OCI-LY1 (cell line): ENCODE data around the gene ZDHHC11.

Experiments used
- H2AFZ ChIP-seq: fragments of 200-600 bp; sonication (generic), shearing (Covaris generic); 2 replicates; pipeline ENCODE4 v1.6.0; 2014; ENCODE audit warnings: antibody characterized with exemption, mild to moderate bottlenecking, low read length
- H3F3A ChIP-seq: fragments of 200-600 bp; sonication (generic), shearing (Covaris generic); 2 replicates; pipeline ENCODE4 v1.6.0; 2014; ENCODE audit warnings: mild to moderate bottlenecking, antibody characterized with exemption, low read length, moderate library complexity; ENCODE audit not compliant: insufficient read depth
- H3K27ac ChIP-seq: fragments of 200-600 bp; sonication (generic); 2 replicates; pipeline ENCODE4 v1.5.1; 2014; ENCODE audit warnings: low read length, mixed run types, mild to moderate bottlenecking, low read depth; ENCODE audit not compliant: poor library complexity, severe bottlenecking
- H3K27me3 ChIP-seq: fragments of 200-600 bp; sonication (generic); 2 replicates; pipeline ENCODE4 v1.6.0; 2014; ENCODE audit warnings: antibody characterized with exemption, mild to moderate bottlenecking, low read length, moderate library complexity; ENCODE audit not compliant: insufficient read depth
- H3K36me3 ChIP-seq: fragments of 200-600 bp; sonication (generic); 2 replicates; pipeline ENCODE4 v1.6.1; 2014; ENCODE audit warnings: mild to moderate bottlenecking, antibody characterized with exemption, low read length, moderate library complexity, mixed read lengths; ENCODE audit not compliant: insufficient read depth
- H3K4me1 ChIP-seq: fragments of 200-600 bp; sonication (generic); 2 replicates; pipeline ENCODE4 v1.5.1; 2014; ENCODE audit warnings: mild to moderate bottlenecking, low read length, moderate library complexity; ENCODE audit not compliant: insufficient read depth, severe bottlenecking
- H3K4me2 ChIP-seq: fragments of 200-600 bp; sonication (generic), shearing (Covaris generic); 2 replicates; pipeline ENCODE4 v1.6.1; 2014; ENCODE audit warnings: low read length
- H3K4me3 ChIP-seq: fragments of 200-600 bp; sonication (generic); 2 replicates; pipeline ENCODE4 v1.5.1; 2014; ENCODE audit warnings: low read length, low read depth, mild to moderate bottlenecking, mixed read lengths; ENCODE audit not compliant: poor library complexity, severe bottlenecking
- H3K79me2 ChIP-seq: fragments of 200-600 bp; shearing (Covaris generic); 2 replicates; pipeline ENCODE4 v1.6.1; 2016; ENCODE audit warnings: mixed run types, low read length, mixed read lengths; ENCODE audit not compliant: insufficient read depth
- H3K9ac ChIP-seq: fragments of 200-600 bp; sonication (generic), shearing (Covaris generic); 2 replicates; pipeline ENCODE4 v1.6.1; 2014; ENCODE audit warnings: mild to moderate bottlenecking, low read length, mixed read lengths
- H3K9me2 ChIP-seq: fragments of 200-600 bp; sonication (generic), shearing (Covaris generic); 2 replicates; pipeline ENCODE4 v1.6.1; 2014; ENCODE audit warnings: low read depth, mild to moderate bottlenecking, low read length, mixed read lengths
- H3K9me3 ChIP-seq: fragments of 200-600 bp; shearing (Covaris generic); 2 replicates; pipeline ENCODE4 v1.6.1; 2014; ENCODE audit warnings: low read length, mixed read lengths
- H4K20me1 ChIP-seq: fragments of 200-600 bp; sonication (generic), shearing (Covaris generic); 2 replicates; pipeline ENCODE4 v1.6.0; 2016; ENCODE audit warnings: mild to moderate bottlenecking, low read length; ENCODE audit not compliant: insufficient read depth
- CTCF ChIP-seq: fragments of 200-600 bp; sonication (generic), shearing (Covaris generic); IDR thresholded peaks from 2 replicates; pipeline ENCODE4 v1.5.1; 2017; ENCODE audit warnings: mild to moderate bottlenecking, antibody characterized with exemption, low read length, moderate library complexity, mixed read lengths
- EZH2 ChIP-seq: fragments of 200-600 bp; sonication (generic), shearing (Covaris generic); IDR thresholded peaks from 2 replicates; pipeline ENCODE4 v1.8.0; 2017; ENCODE audit warnings: borderline replicate concordance, mixed run types, mild to moderate bottlenecking, antibody characterized with exemption, low read length, moderate library complexity, mixed read lengths

ZDHHC11 gene

GRCh38 chr5:852018-852417 lies 1.2 kb upstream of the ZDHHC11 start:
- no peaks in the 10 kb centered on the region for H3K9me3 ChIP-seq
- no peaks in the 10 kb centered on the region for H3K79me2 ChIP-seq
- H3K27ac ChIP-seq = no peak overlapping the region
- no peak for TF ChIP-seq EZH2
- no peak for TF ChIP-seq CTCF
- no peaks in the 10 kb centered on the region for H3K9me2 ChIP-seq
- no peak overlapping the region for H2AFZ ChIP-seq
- no peaks in the 10 kb centered on the region for H3K4me1 ChIP-seq
- H3K27me3 ChIP-seq = no peaks in the 10 kb centered on the region
- no peaks in the 10 kb centered on the region for H3K36me3 ChIP-seq
- no peak overlapping the region for H3K4me3 ChIP-seq
- H3K9ac ChIP-seq = no peak overlapping the region
- no peak overlapping the region for H3K4me2 ChIP-seq
- no peaks in the 10 kb centered on the region for H3F3A ChIP-seq
- H4K20me1 ChIP-seq = no peaks in the 10 kb centered on the region

DNA sequence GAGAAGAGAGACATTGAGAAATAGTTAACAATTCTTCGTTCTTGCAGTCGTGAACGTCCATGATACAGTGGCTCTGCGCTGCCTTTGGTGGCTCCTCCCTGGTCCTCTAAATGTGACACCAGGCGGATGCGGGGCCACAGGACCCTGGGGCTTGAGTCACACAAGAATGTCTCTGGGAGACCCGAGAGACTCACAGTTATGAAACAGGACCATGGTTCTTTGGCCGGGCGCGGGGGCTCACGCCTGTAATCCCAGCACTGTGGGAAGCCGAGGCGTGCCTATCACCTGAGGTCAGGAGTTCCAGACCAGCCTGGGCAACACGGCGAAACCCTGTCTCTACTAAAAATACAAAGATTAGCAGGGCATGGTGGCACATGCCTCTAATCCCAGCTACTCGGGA lies 767 bp upstream of the ZDHHC11 start:
- H4K20me1 ChIP-seq = no peaks in the 10 kb centered on the region
- H3K9me3 ChIP-seq = no peaks in the 10 kb centered on the region
- H3K4me2 ChIP-seq = no peak overlapping the region
- no peak overlapping the region for H3K27ac ChIP-seq
- no peak overlapping the region for H3K4me3 ChIP-seq
- H3K27me3 ChIP-seq = no peaks in the 10 kb centered on the region
- no peaks in the 10 kb centered on the region for H3F3A ChIP-seq
- H3K36me3 ChIP-seq = no peaks in the 10 kb centered on the region
- no peaks in the 10 kb centered on the region for H3K79me2 ChIP-seq
- no peaks in the 10 kb centered on the region for H3K4me1 ChIP-seq
- TF ChIP-seq EZH2 (no peak), CTCF (no peak)
- no peak overlapping the region for H2AFZ ChIP-seq
- H3K9me2 ChIP-seq = no peaks in the 10 kb centered on the region
- H3K9ac ChIP-seq = no peak overlapping the region

DNA sequence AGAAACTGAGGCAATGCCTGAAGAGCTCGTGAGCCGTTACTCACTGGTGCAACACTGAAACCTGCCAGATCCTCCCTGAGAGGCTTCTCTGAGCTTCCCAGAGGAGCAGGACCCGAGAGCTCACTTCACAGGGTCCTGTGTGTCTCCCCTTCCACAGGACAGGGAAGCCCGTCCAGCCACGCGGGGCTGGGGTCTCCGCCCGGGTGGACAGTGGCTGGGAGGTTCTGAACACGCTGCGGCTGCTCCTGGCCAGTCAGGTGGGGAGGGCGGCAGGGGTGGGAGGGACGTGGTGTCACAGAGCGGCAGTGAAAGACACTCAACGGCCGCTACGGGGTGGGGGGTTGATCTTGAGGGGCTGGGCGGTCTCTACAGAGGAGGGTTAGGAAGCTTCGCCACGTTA lies 290 bp upstream of the ZDHHC11 start:
- TF ChIP-seq EZH2 = no peak
- TF ChIP-seq CTCF = no peak
- Histone ChIP-seq H3K27ac (no peak overlapping the region), H3K9ac (no peak overlapping the region), H3K27me3 (no peaks in the 10 kb centered on the region), H3K4me1 (no peaks in the 10 kb centered on the region), H3F3A (no peaks in the 10 kb centered on the region), H3K36me3 (no peaks in the 10 kb centered on the region), H4K20me1 (no peaks in the 10 kb centered on the region), H3K79me2 (no peaks in the 10 kb centered on the region), H3K4me3 (no peak overlapping the region), H3K9me3 (no peaks in the 10 kb centered on the region), H2AFZ (no peak overlapping the region), H3K9me2 (no peaks in the 10 kb centered on the region), H3K4me2 (no peak overlapping the region)
